Mesendoderm (in vitro differentiated cells): ENCODE measurements around the gene RAP1GAP2.

ENCODE experiments used
- DNase-seq: peaks from one replicate; pipeline ENCODE4 v3.0.0; 2013
- H2AK5ac ChIP-seq: 2 replicates; pipeline ENCODE4 v1.6.1; 2013; ENCODE audit warnings: low read length, inconsistent platforms
- H2BK120ac ChIP-seq: 2 replicates; pipeline ENCODE4 v1.6.1; 2013; ENCODE audit warnings: low read depth, mild to moderate bottlenecking, low read length, moderate library complexity, mixed read lengths
- H2BK15ac ChIP-seq: replicated peaks from 2 replicates; pipeline ENCODE4 v1.6.1; 2013; ENCODE audit warnings: low read depth, mild to moderate bottlenecking, moderate library complexity
- H2BK5ac ChIP-seq: 2 replicates; pipeline ENCODE4 v1.6.1; 2013; ENCODE audit warnings: low read length, inconsistent platforms
- H3K18ac ChIP-seq: 2 replicates; pipeline ENCODE4 v1.6.1; 2013; ENCODE audit warnings: mild to moderate bottlenecking, low read length, mixed read lengths
- H3K23ac ChIP-seq: one replicate; pipeline ENCODE4 v1.6.1; 2013; ENCODE audit warnings: low read length
- H3K27ac ChIP-seq: 2 replicates; pipeline ENCODE4 v1.5.1; 2013; ENCODE audit warnings: low read depth, mild to moderate bottlenecking, inconsistent platforms, low read length, moderate library complexity
- H3K27me3 ChIP-seq: 2 replicates; pipeline ENCODE4 v1.6.1; 2013; ENCODE audit warnings: low read length, control low read depth, mild to moderate bottlenecking, inconsistent platforms; ENCODE audit not compliant: insufficient read depth, poor library complexity
- H3K36me3 ChIP-seq: 2 replicates; pipeline ENCODE4 v1.6.1; 2013; ENCODE audit warnings: low read length, inconsistent platforms; ENCODE audit not compliant: control insufficient read depth, insufficient read depth
- H3K4ac ChIP-seq: one replicate; pipeline ENCODE4 v1.6.1; 2013; ENCODE audit warnings: low read depth, mild to moderate bottlenecking, low read length, moderate library complexity
- H3K4me1 ChIP-seq: 2 replicates; pipeline ENCODE4 v1.6.1; 2013; ENCODE audit warnings: low read depth, low read length, inconsistent platforms; ENCODE audit not compliant: control insufficient read depth
- H3K4me2 ChIP-seq: 2 replicates; pipeline ENCODE4 v1.6.1; 2013; ENCODE audit warnings: low read length
- H3K4me3 ChIP-seq: 2 replicates; pipeline ENCODE4 v1.5.1; 2013; ENCODE audit warnings: mild to moderate bottlenecking, low read length
- H3K56ac ChIP-seq: one replicate; pipeline ENCODE4 v1.6.1; 2013; ENCODE audit warnings: low read length
- H3K79me1 ChIP-seq: 2 replicates; pipeline ENCODE4 v1.6.1; 2013; ENCODE audit warnings: low read length, inconsistent platforms
- H3K79me2 ChIP-seq: 2 replicates; pipeline ENCODE4 v1.6.1; 2013; ENCODE audit warnings: mild to moderate bottlenecking, low read length; ENCODE audit not compliant: control insufficient read depth, insufficient read depth
- H3K9ac ChIP-seq: 2 replicates; pipeline ENCODE4 v1.6.1; 2013; ENCODE audit warnings: low read length, inconsistent platforms
- H4K5ac ChIP-seq: one replicate; pipeline ENCODE4 v1.6.1; 2013; ENCODE audit warnings: low read length
- H4K8ac ChIP-seq: one replicate; pipeline ENCODE4 v1.6.1; 2013; ENCODE audit warnings: low read depth, mild to moderate bottlenecking, control low read depth, low read length, moderate library complexity
- WGBS: extraction: QIAGEN DNeasy Blood & Tissue Kit; methylation state at CpG from one replicate; pipeline ENCODE4 v1.1.7; 2013; ENCODE audit warnings: low lambda C conversion rate, missing lambda C conversion rate; ENCODE audit not compliant: insufficient coverage; ENCODE audit errors: extremely low coverage; 5-methylcytosine and 5-hydroxymethylcytosine counted together

The RAP1GAP2 gene

DNA sequence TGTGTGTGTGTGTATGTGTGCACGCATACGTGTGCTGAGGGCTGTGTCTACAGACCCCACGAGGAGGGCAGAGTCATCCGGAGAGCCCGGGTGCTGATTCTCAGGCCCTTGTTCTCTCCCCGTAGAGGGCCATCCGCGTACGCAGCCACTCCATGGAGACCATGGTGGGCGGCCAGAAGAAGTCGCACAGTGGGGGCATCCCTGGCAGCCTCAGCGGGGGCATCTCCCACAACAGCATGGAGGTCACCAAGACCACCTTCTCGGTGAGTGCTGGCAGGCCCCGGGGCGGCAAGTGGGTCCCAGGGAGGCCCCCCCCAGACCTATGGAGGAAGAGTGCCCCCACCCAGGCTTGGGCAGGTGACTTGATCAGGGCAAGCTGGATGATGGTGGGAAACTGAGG lies 221.7 kb downstream of the RAP1GAP2 start:
- Histone ChIP-seq H3K18ac (no peak overlapping the region), H4K5ac (no peak overlapping the region), H3K56ac (no peak overlapping the region), H3K9ac (no peak overlapping the region), H3K79me1 (no peaks in the 10 kb centered on the region), H3K27me3 (no peaks in the 10 kb centered on the region), H3K23ac (no peak overlapping the region), H3K4me3 (no peak overlapping the region), H3K4ac (no peak overlapping the region), H3K36me3 (peaks cover 2% of the 10 kb centered on the region), H3K4me1 (no peaks in the 10 kb centered on the region), H2BK5ac (no peak overlapping the region), H3K27ac (no peak overlapping the region), H3K4me2 (no peak overlapping the region), H3K79me2 (no peaks in the 10 kb centered on the region), H2BK120ac (no peak overlapping the region), H2BK15ac (no peak overlapping the region), H4K8ac (no peak overlapping the region), H2AK5ac (no peak overlapping the region)
- no CpG with 5 or more reads among the region's 15 CpGs for WGBS
- no peak for DNase-seq

DNA sequence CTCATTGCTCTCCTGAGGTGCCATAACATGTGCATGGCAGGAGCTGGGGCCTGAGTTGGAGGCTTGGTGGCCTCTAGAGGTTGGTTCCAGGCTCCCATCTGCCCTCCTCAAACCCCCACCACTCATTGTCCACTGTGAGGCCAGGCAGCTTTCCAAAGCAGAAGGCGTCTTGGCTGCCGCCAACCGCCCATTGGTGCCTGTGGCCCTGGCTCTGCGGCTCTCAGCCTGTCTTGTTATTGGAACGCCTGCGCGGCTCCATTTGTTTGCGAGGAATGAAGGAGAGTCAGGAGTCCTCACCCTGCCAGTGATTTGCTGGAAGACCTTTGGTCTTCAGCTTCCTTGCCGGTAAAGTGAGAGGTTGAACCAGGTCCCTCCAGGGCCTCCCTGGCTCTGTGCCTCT lies 223.5 kb downstream of the RAP1GAP2 start:
- H3K9ac ChIP-seq, result no peak overlapping the region
- no CpG with 5 or more reads among the region's 9 CpGs for WGBS
- H3K27ac ChIP-seq, result no peak overlapping the region

DNA sequence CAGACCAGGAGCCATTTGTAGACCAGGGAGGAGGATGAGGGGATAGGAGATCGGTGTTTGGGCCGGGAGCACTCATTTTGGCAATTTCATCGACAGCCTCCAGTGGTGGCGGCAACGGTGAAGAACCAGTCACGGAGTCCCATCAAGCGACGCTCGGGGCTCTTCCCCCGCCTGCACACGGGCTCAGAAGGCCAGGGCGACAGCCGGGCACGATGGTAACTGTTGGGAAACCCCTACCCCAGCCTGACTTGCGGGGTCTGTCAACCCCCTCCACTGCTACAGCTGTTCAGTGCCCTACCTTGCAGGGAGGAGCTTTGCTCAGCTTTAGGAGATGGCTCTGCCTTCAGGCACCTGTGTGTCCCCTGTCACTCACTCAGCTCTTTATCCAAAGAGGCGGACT lies 224.1 kb downstream of the RAP1GAP2 start:
- no peak for DNase-seq
- WGBS, result no CpG with 5 or more reads among the region's 16 CpGs

More for the DNA sequence above, 223.5 kb downstream of the RAP1GAP2 start:
- no peak overlapping the region for H3K4me3 ChIP-seq
- H2BK15ac ChIP-seq, result no peak overlapping the region
- H3K23ac ChIP-seq, result no peak overlapping the region
- no peak overlapping the region for H2BK120ac ChIP-seq
- H3K56ac ChIP-seq, result no peak overlapping the region
- no peak overlapping the region for H3K18ac ChIP-seq
- H4K8ac ChIP-seq, result no peak overlapping the region
- H3K4me2 ChIP-seq, result no peak overlapping the region
- H2BK5ac ChIP-seq, result no peak overlapping the region
- DNase-seq, result no peak
- H3K4ac ChIP-seq, result no peak overlapping the region
- H3K79me2 ChIP-seq, result no peaks in the 10 kb centered on the region
- no peak overlapping the region for H2AK5ac ChIP-seq
- H3K4me1 ChIP-seq, result no peaks in the 10 kb centered on the region
- H3K36me3 ChIP-seq, result peaks cover 2% of the 10 kb centered on the region
- H3K79me1 ChIP-seq, result no peaks in the 10 kb centered on the region
- H3K27me3 ChIP-seq, result no peaks in the 10 kb centered on the region
- no peak overlapping the region for H4K5ac ChIP-seq

DNA sequence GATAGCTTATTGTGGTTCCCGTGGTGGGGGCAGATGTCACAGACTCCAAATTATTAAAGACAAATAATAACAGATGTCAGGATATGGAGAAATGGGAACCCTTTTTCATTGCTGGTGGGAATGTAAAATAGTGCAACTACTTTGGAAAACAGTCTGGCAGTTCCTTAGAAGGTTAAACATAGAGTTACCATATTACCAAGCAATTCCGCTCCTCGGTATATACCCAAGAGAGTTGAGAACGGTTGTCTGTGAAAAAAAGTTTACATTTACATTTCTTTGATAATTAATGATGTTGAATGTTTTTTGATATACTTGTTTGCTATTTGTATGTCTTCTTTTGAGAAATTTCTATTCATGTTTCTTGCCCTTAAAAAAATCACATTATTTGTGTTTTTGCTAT lies 226.0 kb downstream of the RAP1GAP2 start:
- Histone ChIP-seq H3K36me3 (peaks cover 2% of the 10 kb centered on the region), H4K8ac (no peak overlapping the region), H3K4me3 (no peak overlapping the region), H3K27me3 (no peaks in the 10 kb centered on the region), H3K27ac (no peak overlapping the region), H3K4me2 (no peak overlapping the region), H3K56ac (no peak overlapping the region), H2BK120ac (no peak overlapping the region), H3K79me2 (no peaks in the 10 kb centered on the region), H3K18ac (no peak overlapping the region), H3K23ac (no peak overlapping the region), H2BK5ac (no peak overlapping the region), H3K4ac (no peak overlapping the region), H2AK5ac (no peak overlapping the region), H3K9ac (no peak overlapping the region), H3K79me1 (no peaks in the 10 kb centered on the region), H2BK15ac (no peak overlapping the region), H4K5ac (no peak overlapping the region), H3K4me1 (no peaks in the 10 kb centered on the region)
- WGBS, result no CpG with 5 or more reads among the region's 4 CpGs
- DNase-seq, result no peak

More for the DNA sequence above, 224.1 kb downstream of the RAP1GAP2 start:
- no peak overlapping the region for H3K27ac ChIP-seq
- H2BK5ac ChIP-seq, result no peak overlapping the region
- H4K8ac ChIP-seq, result no peak overlapping the region
- H3K36me3 ChIP-seq, result peaks cover 2% of the 10 kb centered on the region
- H2BK120ac ChIP-seq, result no peak overlapping the region
- no peak overlapping the region for H2AK5ac ChIP-seq
- H3K56ac ChIP-seq, result no peak overlapping the region
- H3K79me2 ChIP-seq, result no peaks in the 10 kb centered on the region
- H3K4me2 ChIP-seq, result no peak overlapping the region
- no peak overlapping the region for H4K5ac ChIP-seq
- no peak overlapping the region for H2BK15ac ChIP-seq
- H3K79me1 ChIP-seq, result no peaks in the 10 kb centered on the region
- no peaks in the 10 kb centered on the region for H3K4me1 ChIP-seq
- H3K23ac ChIP-seq, result no peak overlapping the region
- no peak overlapping the region for H3K4ac ChIP-seq
- no peak overlapping the region for H3K9ac ChIP-seq
- H3K4me3 ChIP-seq, result no peak overlapping the region
- H3K27me3 ChIP-seq, result no peaks in the 10 kb centered on the region
- H3K18ac ChIP-seq, result no peak overlapping the region

DNA sequence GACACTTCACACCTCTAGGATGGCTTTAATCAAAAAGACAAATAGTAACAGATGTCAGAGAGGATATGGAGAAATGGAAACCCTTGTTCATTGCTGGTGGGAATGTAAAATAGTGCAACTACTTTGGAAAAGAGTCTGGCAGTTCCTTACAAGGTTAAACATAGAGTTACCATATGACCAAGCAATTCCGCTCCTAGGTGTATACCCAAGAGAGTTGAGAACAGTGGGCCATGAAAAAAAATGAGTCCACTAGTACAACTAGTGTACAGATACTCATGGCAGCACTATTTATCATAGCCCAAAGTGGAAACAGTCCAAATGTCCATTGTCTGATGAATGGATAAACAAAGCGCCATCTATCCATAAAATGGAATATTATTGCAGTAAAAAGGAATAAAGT lies 228.1 kb downstream of the RAP1GAP2 start:
- Histone ChIP-seq H3K4me3 (no peak overlapping the region), H3K23ac (no peak overlapping the region), H3K4ac (no peak overlapping the region), H4K8ac (no peak overlapping the region), H3K18ac (no peak overlapping the region), H2AK5ac (no peak overlapping the region), H3K9ac (no peak overlapping the region), H3K4me2 (no peak overlapping the region), H2BK5ac (no peak overlapping the region), H3K27me3 (no peaks in the 10 kb centered on the region), H3K79me1 (no peaks in the 10 kb centered on the region), H3K56ac (no peak overlapping the region), H3K27ac (no peak overlapping the region), H2BK15ac (no peak overlapping the region), H3K4me1 (no peaks in the 10 kb centered on the region), H2BK120ac (no peak overlapping the region), H3K36me3 (peaks cover 3% of the 10 kb centered on the region), H3K79me2 (no peaks in the 10 kb centered on the region), H4K5ac (no peak overlapping the region)
- no CpG with 5 or more reads among the region's 2 CpGs for WGBS
- no peak for DNase-seq

DNA sequence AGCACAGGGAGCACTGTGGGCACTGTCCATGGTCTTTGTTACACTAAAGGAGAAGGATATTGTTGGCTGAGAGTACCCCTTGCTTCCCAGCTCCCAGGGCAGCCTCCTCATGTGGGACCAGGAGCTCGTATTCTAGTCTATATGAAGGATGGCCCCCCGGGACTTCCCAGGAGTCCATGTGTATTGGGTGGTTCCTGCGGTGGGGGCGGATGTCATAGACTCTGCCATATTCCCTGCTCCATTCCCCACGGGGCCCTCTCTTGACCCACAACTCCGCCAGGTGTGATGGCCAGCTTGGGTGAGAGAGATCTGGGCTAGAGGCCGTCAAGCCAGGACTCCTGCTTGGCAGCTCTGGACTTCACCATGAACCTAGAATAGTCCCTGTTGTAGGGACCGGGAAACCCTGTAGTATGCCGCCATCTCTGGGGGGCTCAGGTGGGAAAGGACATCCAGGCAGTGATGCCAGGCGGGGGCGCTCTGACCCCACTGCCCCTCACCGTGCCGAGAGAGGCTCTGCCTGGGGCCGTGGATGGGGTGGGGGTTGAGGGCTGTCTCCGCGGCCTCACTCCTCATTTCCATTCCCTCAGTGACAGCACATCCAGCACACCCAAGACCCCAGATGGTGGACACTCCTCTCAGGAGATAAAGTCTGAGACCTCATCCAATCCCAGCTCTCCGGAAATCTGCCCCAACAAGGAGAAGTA lies 229.3 kb downstream of the RAP1GAP2 start:
- H3K4me3 ChIP-seq, result no peak overlapping the region

More for the DNA sequence above, 229.3 kb downstream of the RAP1GAP2 start:
- peaks cover 3% of the 10 kb centered on the region for H3K36me3 ChIP-seq
- H3K56ac ChIP-seq, result no peak overlapping the region
- no peak overlapping the region for H4K5ac ChIP-seq
- H3K79me1 ChIP-seq, result no peaks in the 10 kb centered on the region
- no peak overlapping the region for H3K18ac ChIP-seq
- H2BK15ac ChIP-seq, result no peak overlapping the region
- no CpG with 5 or more reads among the region's 17 CpGs for WGBS
- H3K4me1 ChIP-seq, result no peaks in the 10 kb centered on the region
- H3K4ac ChIP-seq, result no peak overlapping the region
- no peak overlapping the region for H3K23ac ChIP-seq
- no peak overlapping the region for H2BK120ac ChIP-seq
- no peak overlapping the region for H2AK5ac ChIP-seq
- H3K27me3 ChIP-seq, result no peaks in the 10 kb centered on the region
- no peak overlapping the region for H3K27ac ChIP-seq
- H3K4me2 ChIP-seq, result no peak overlapping the region
- DNase-seq, result no peak
- H3K9ac ChIP-seq, result no peak overlapping the region
- no peak overlapping the region for H2BK5ac ChIP-seq
- H3K79me2 ChIP-seq, result no peaks in the 10 kb centered on the region
- H4K8ac ChIP-seq, result no peak overlapping the region
